CD4-positive, alpha-beta T cell treated with Interferon gamma for 1 hour (primary cell): Measurements from ENCODE around the gene IL17RE.
"Not testable (repeated sequence)": the region's sequence is repeated elsewhere in the genome, so short reads cannot be mapped to it uniquely, and the experiment has no call there.

Experiments used
- DNase-seq: peaks from one replicate; pipeline ENCODE4 v3.0.0-alpha.2; 2020

The IL17RE gene

GRCh38 chr3:9902372-9903237 is at the start of gene IL17RE:
Gene IL17RE, plus strand, starts transcription at chr3:9902848. Its CDS starts 85 bp downstream, at chr3:9902933.
- no peak for DNase-seq

DNA sequence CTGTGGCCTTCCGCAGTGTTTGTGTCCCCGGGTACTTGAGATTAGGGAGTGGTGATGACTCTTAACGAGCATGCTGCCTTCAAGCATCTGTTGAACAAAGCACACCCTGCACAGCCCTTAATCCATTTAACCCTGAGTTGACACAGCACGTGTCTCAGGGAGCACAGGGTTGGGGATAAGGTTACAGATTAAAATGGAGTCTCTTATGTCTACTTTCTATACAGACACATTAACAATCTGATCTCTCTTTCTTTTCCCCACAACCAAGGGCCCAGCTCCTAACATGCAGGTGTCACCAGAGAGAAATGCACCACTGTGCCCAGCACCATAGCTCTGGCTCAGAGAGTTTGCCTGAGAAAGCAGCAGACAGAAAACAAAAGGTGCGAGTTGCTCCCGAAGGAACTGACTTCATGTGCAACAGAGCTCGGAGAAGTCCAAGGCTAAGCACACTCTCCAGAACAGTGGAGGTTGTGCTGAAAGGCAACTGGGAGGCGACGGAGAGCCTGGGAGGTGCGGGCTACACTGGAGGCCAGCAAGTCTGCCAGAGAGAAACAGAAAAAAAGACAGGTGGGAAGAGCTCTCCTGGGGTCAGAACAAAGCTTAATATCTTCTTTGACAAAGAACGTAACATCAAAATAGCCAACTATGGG is 48.2 kb upstream of the IL17RE start:
- DNase-seq, result not testable (repeated sequence)

DNA sequence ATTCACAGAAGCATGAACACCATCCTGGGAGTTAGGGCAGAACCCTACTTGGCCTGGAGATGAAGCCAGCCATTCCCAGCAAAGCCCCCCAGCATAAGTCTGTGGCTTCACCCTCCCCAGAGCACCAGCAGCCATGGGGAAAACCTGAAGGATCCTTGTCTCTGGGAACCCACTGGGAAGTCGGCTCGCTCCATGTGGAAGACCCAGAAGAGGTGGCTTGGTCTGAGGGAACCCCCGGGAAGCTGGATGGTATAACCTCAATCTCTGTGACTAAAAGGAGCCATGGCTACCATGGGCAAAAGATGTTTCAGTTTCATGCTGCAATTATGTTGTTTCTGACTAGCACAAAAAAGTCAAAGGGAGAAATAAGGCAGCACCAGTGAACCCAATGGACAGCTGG is 47.1 kb upstream of the IL17RE start:
- DNase-seq, result no peak

DNA sequence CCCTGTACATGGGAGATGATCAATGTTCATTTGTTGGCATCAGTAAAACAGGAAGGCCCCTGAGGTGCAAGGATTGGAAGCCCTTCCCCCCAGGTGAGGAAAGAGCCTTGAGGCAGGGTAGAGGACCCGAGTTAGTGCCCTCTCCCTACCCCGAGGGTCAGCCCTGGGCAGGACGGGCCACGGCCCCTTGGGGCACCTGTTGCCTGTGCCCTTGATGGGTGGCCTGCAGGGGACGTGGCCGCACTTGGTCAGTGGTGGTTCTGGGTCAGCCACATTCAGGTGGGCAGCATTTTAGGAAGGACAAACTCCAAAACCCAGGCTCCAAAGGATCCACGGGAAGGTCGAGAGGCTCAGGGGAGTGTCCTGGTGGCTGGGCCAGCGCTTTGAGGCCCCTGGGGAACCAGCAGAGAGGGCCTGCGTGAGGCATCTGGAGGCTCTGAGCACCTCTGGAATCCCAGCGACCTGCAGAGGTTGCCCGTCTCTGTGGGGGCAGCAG is 43.1 kb upstream of the IL17RE start:
- no peak for DNase-seq

- no peak for DNase-seq
Observed at GRCh38 chr3:9861201-9861600, 41.4 kb upstream of the IL17RE start.

- no peak for DNase-seq
Observed at GRCh38 chr3:9861626-9862130, 41.0 kb upstream of the IL17RE start.

DNA sequence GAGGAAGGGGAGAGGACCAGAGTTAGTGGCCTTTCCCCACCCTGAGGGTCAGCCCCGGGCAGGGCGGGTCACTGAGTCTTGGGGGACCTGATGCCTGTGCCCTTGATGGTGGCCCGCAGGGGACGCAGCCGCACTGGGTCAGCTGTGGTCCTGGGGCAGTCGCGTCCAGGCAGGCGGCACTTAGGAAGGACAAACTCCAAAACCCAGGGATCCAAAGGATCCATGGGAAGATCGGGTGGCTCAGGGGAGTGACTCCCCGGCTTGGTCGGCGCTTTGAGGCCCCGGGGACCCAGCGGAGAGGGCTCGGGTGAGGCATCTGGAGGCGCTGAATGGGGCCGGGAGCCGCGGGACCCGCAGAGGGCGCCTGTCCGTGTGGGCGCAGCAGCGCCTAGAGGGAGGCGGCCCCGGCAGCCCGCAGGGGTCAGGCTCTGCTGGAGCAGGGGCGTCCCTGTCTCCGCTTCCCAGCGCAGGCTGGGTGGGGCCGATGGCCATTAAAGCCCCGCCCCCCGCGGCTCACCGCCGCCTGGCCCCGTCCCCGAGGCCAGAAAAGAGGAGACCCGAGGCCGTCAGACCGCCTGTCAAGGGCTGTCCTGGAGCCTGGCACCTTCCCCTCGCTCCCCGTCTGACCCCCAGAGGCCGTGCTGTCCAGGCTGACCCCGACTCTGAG is 40.1 kb upstream of the IL17RE start:
- DNase-seq, result peak; percentile 25

DNA sequence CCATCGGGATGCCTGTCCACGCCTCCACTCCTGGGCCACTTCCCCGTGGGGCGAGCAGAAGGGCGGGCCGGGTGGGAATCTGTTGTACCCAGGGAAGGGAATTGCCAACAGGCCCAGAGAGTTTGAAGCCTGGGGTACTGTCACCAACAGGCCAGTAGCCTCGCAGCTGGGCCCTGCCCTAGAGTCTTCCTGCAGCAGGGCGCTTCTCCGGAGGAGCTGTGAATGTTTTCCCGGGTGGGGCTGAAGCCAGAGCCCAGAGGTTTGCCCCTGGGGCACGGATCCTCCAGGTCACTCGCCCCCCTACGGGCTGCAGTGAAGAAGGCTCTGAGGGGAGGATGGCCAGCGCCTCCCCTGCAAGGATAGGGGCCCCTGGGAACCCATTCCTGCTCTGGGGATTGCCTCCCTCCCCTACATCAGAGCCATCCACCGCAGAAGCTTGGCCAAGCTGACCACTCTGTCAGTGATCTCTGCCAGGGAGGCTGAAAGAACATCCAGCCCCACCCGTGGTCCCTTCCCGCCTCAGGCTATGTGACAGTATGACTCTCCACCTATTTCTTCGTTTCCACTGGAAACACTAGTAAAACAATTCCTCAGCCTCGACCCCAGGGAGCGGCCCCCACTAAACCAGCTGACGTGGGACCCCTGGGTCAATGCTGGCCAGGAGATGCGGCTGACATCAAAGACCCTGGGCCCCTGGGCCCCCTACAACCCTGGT is 39.4 kb upstream of the IL17RE start:
- DNase-seq, result no peak

- no peak for DNase-seq
Observed at GRCh38 chr3:9864200-9864927, 38.3 kb upstream of the IL17RE start.

DNA sequence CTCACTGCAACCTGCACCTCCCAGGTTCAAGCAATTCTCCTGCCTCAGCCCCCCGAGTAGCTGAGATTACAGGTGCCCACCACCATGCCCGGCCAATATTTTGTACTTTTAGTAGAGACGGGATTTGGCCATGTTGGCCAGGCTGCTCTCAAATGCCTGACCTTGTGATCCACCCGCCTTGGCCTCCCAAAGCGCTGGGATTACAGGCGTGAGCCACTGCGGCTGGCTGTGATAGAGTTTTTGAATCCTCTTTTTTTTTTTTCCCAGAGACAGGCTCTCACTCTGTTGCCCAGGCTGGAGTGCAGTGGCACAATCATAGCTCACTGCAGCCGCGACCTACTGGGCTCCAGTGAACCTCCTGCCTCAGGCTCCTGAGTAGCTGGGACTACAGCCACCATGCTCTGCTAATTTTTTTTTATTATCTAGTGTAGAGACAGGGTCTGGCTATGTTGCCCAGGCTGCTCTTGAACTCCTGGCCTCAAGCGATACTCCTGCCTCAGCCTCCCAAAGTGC is 37.5 kb upstream of the IL17RE start:
- not testable (repeated sequence) for DNase-seq

DNA sequence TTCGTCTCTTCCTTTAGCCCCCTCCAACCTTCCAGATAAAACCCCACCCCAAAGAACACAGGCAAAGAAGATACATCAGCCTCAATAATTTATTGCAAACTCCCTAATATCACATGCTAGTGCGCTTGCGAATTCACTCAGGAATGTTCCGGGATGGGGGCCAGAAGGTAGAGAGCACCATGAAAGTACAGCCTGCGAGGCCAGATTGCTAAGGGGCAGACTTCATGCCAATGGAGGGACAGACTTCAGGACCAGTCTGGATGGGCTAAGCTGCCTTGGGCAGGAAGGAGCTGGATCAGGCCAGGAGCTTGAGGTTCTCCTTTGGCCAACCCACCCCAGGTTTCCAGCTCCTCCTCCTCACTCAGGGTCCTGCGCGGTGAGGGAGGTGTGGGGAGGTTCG is 36.0 kb upstream of the IL17RE start:
- DNase-seq, result no peak

DNA sequence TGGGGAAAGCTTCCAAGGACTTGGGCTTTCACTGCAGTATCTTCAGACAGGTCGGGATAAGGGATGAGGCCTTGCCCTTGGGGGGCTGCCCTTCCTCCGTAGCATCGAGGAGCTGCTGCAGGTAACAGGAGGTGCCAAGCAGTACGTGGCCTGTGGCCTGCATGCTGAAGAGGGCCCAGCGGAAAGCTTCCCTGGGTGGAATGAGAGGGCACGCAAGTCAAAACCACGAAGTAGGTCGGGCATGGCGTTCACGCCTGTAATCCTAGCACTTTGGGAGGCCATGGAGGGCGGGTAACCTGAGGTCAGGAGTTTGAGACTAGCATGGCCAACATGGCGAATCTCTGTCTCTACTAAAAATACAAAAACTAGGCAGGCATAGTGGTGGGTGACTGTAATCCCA is 35.5 kb upstream of the IL17RE start:
- no peak for DNase-seq

DNA sequence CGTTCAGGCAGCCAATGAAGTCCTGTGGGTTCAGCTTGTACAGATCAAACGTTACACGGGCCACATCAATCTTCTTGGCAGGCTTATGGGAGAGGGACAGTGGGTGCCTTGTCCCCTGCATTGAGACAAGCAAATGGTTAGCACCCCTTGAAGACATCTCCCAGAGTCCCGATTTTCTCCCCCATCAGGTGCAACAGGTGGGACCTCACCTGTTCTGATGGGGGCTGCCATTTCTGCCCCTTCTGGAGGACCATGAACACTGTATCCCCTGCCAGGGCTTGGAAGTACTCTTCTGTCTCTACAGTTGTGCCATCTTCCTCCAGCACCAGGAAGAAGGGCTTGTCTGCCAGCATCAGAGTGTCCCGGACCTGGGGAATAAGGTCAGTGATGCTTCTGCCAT is 32.7 kb upstream of the IL17RE start:
- no peak for DNase-seq

- no peak for DNase-seq
Observed at GRCh38 chr3:9870978-9871377, 31.7 kb upstream of the IL17RE start.

- DNase-seq, result not testable (repeated sequence)
Observed at GRCh38 chr3:9872067-9872466, 30.6 kb upstream of the IL17RE start.

GRCh38 chr3:9875448-9875847 is 27.2 kb upstream of the IL17RE start:
- DNase-seq, result no peak

GRCh38 chr3:9876255-9876654 is 26.4 kb upstream of the IL17RE start:
- DNase-seq, result not testable (repeated sequence)

- DNase-seq, result no peak
Observed at GRCh38 chr3:9876991-9877390, 25.7 kb upstream of the IL17RE start.

DNA sequence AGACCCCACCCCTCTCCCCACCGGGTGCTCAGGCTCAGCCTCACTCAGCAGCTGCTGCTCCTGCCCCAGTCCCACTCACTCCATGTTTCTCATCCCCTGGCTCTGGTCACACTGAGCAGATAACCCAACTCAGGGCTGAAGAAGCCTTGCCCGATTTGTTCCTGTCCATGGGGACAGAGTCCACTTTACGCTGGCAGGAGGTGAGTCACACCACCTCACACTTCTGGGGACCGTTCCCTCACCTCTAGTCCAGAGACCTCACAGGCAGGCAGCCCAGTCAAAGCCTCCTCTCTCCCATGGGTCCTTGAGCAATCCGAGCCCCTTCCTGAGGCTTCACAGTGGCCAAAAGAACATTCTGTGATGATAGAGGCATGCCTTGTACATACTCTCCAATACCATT is 23.9 kb upstream of the IL17RE start:
- no peak for DNase-seq

DNA sequence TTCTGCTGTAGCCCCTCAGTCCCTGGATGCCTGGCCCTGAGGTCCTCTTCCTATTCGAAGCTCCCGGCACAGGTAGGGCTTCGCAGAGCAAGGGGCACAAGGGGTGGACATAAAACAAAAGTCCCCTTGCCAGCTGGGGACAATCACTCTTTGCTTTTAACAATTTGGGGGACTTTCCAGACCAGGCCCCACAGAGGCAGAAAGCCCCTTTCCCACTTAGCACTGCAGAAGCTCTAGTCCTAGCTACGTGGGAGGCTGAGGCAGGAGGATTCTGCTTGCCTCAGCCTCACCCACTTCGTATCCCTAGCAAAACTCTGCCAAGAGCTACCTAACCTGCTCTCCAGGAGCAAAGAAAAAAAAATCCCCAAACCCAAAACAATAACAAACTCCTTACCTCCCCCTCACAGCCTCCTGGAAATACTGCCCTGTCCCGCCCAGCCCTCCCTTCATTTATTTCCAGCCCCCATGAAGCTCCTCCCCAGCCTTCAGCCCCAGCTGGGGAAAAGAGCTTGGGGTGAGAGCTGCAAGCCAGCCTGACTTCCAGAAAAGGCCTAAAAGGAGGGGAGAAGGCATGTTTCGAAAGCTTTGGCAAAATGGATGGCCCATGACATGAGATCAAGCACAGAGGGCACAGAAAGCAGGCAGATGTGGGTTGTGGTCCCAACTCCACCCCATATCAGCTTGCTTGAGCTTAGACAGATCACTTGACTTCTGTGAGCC is 22.7 kb upstream of the IL17RE start, which contains the start of gene CIDEC:
TSS of gene CIDEC (minus strand) at position 424 of the 720 bp plus-strand sequence. CDS start 1,767 bp downstream, outside the sequence.
- DNase-seq, result no peak

DNA sequence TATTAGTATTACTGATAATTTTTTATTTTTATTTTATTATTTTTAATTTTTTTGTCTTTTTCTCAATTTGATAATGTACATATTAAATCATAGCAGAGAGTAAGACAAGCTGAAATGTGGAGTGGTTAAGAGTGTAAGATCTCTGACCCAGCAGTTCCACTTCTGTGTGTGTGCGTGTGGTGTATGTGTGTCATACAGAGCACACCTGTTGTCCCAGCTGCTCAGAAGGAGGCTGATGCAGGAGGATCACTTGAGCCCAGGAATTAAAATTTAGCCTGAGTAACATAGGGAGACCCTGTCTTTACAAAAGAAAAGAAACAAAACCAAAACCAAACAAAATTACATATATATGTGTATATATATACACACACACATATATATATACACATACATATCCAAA is 21.2 kb upstream of the IL17RE start:
- DNase-seq, result no peak
